Mesendoderm (in vitro differentiated cells): Measurements from ENCODE around the gene AFF2.

Experiments
- DNase-seq: peaks from one replicate; pipeline ENCODE4 v3.0.0; 2013
- H2AK5ac ChIP-seq: 2 replicates; pipeline ENCODE4 v1.6.1; 2013; ENCODE audit warnings: low read length, inconsistent platforms
- H2BK120ac ChIP-seq: 2 replicates; pipeline ENCODE4 v1.6.1; 2013; ENCODE audit warnings: low read depth, mild to moderate bottlenecking, low read length, moderate library complexity, mixed read lengths
- H2BK15ac ChIP-seq: replicated peaks from 2 replicates; pipeline ENCODE4 v1.6.1; 2013; ENCODE audit warnings: low read depth, mild to moderate bottlenecking, moderate library complexity
- H2BK5ac ChIP-seq: 2 replicates; pipeline ENCODE4 v1.6.1; 2013; ENCODE audit warnings: low read length, inconsistent platforms
- H3K18ac ChIP-seq: 2 replicates; pipeline ENCODE4 v1.6.1; 2013; ENCODE audit warnings: mild to moderate bottlenecking, low read length, mixed read lengths
- H3K23ac ChIP-seq: one replicate; pipeline ENCODE4 v1.6.1; 2013; ENCODE audit warnings: low read length
- H3K27ac ChIP-seq: 2 replicates; pipeline ENCODE4 v1.5.1; 2013; ENCODE audit warnings: low read depth, mild to moderate bottlenecking, inconsistent platforms, low read length, moderate library complexity
- H3K27me3 ChIP-seq: 2 replicates; pipeline ENCODE4 v1.6.1; 2013; ENCODE audit warnings: low read length, control low read depth, mild to moderate bottlenecking, inconsistent platforms; ENCODE audit not compliant: insufficient read depth, poor library complexity
- H3K36me3 ChIP-seq: 2 replicates; pipeline ENCODE4 v1.6.1; 2013; ENCODE audit warnings: low read length, inconsistent platforms; ENCODE audit not compliant: control insufficient read depth, insufficient read depth
- H3K4ac ChIP-seq: one replicate; pipeline ENCODE4 v1.6.1; 2013; ENCODE audit warnings: low read depth, mild to moderate bottlenecking, low read length, moderate library complexity
- H3K4me1 ChIP-seq: 2 replicates; pipeline ENCODE4 v1.6.1; 2013; ENCODE audit warnings: low read depth, low read length, inconsistent platforms; ENCODE audit not compliant: control insufficient read depth
- H3K4me2 ChIP-seq: 2 replicates; pipeline ENCODE4 v1.6.1; 2013; ENCODE audit warnings: low read length
- H3K4me3 ChIP-seq: 2 replicates; pipeline ENCODE4 v1.5.1; 2013; ENCODE audit warnings: mild to moderate bottlenecking, low read length
- H3K56ac ChIP-seq: one replicate; pipeline ENCODE4 v1.6.1; 2013; ENCODE audit warnings: low read length
- H3K79me1 ChIP-seq: 2 replicates; pipeline ENCODE4 v1.6.1; 2013; ENCODE audit warnings: low read length, inconsistent platforms
- H3K79me2 ChIP-seq: 2 replicates; pipeline ENCODE4 v1.6.1; 2013; ENCODE audit warnings: mild to moderate bottlenecking, low read length; ENCODE audit not compliant: control insufficient read depth, insufficient read depth
- H3K9ac ChIP-seq: 2 replicates; pipeline ENCODE4 v1.6.1; 2013; ENCODE audit warnings: low read length, inconsistent platforms
- H4K5ac ChIP-seq: one replicate; pipeline ENCODE4 v1.6.1; 2013; ENCODE audit warnings: low read length
- H4K8ac ChIP-seq: one replicate; pipeline ENCODE4 v1.6.1; 2013; ENCODE audit warnings: low read depth, mild to moderate bottlenecking, control low read depth, low read length, moderate library complexity
- WGBS: extraction: QIAGEN DNeasy Blood & Tissue Kit; methylation state at CpG from one replicate; pipeline ENCODE4 v1.1.7; 2013; ENCODE audit warnings: low lambda C conversion rate, missing lambda C conversion rate; ENCODE audit not compliant: insufficient coverage; ENCODE audit errors: extremely low coverage; 5-methylcytosine and 5-hydroxymethylcytosine counted together

AFF2 gene

DNA sequence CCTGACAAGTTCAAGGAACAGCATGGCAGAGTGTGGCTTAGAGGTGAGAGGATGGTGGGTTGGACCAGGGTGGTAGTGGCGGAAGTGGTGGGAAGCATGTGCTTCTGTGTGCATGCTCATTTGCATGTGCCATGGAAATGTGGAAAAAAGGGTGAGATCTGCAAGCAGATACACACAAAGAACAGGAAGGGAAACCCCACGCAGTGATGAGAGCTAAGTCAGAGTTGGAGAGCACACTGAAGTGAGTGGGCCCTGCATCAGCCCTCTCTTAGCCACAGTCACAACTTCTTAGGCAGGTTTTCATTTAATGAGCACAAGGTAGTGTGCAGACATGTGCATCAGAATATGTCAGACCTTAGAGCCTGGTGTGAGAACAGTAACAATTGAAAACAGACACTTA lies 483.8 kb downstream of the AFF2 start:
- no peak overlapping the region for H3K27ac ChIP-seq
- no peaks in the 10 kb centered on the region for H3K79me2 ChIP-seq
- no peak overlapping the region for H2BK120ac ChIP-seq
- H3K56ac ChIP-seq: no peak overlapping the region
- H3K9ac ChIP-seq: no peak overlapping the region
- no peak for DNase-seq
- H2BK15ac ChIP-seq: no peak overlapping the region
- H2BK5ac ChIP-seq: no peak overlapping the region
- H4K8ac ChIP-seq: no peak overlapping the region
- no peaks in the 10 kb centered on the region for H3K36me3 ChIP-seq
- H3K27me3 ChIP-seq: no peaks in the 10 kb centered on the region
- H3K18ac ChIP-seq: no peak overlapping the region
- no peaks in the 10 kb centered on the region for H3K4me1 ChIP-seq
- no peak overlapping the region for H3K23ac ChIP-seq
- no peak overlapping the region for H3K4me3 ChIP-seq
- H3K4me2 ChIP-seq: no peak overlapping the region
- WGBS: no CpG with 5 or more reads among the region's 2 CpGs
- no peak overlapping the region for H3K4ac ChIP-seq
- H2AK5ac ChIP-seq: no peak overlapping the region
- no peaks in the 10 kb centered on the region for H3K79me1 ChIP-seq
- no peak overlapping the region for H4K5ac ChIP-seq

DNA sequence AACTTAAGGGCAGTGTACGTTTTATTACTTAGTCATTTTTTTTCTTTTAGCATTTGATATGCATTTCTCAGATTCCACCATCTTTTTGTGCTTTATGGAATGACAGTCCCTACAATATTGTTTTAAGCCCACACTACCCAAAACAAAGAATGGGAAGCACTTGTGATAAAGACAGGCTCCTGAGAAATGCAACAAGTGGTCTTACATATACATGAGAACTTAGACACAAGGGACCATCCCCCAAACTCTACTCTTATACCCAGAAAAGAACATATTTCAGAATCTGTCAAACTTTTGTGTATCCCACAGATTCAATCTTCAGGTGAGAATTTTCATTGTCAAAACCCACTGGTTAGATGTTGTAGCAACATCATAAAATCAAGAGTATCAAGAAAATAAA lies 491.1 kb downstream of the AFF2 start:
- Histone ChIP-seq H2BK5ac (no peak overlapping the region), H3K56ac (no peak overlapping the region), H2BK15ac (no peak overlapping the region), H3K18ac (no peak overlapping the region), H4K5ac (no peak overlapping the region), H3K36me3 (no peaks in the 10 kb centered on the region), H3K4me1 (no peaks in the 10 kb centered on the region), H3K9ac (no peak overlapping the region), H3K27me3 (no peaks in the 10 kb centered on the region), H2AK5ac (no peak overlapping the region), H2BK120ac (no peak overlapping the region), H3K27ac (no peak overlapping the region), H3K4ac (no peak overlapping the region), H3K4me2 (no peak overlapping the region), H3K23ac (no peak overlapping the region), H3K79me1 (no peaks in the 10 kb centered on the region), H3K79me2 (no peaks in the 10 kb centered on the region), H4K8ac (no peak overlapping the region), H3K4me3 (no peak overlapping the region)
- DNase-seq: no peak
- no CpG with 5 or more reads among the region's 1 CpG for WGBS

DNA sequence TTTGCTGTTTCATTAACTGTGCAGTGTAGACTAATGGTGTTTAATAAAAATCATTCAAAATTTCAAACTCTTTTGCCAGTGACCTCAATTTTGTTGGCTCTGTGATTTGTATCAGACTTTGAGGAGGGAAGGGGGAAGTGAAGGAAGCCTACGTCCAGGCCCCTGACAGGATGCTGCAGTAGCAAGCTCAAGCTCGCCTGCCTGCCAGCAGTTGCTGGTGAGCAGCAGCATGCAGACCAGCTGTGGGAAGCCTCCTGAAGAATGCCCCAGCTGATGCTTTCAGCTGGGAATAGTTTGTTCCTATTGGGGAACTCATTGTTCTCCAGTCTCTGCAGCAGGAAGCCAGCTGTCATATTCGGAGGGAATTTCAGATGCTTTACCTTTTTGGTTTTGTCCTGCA lies 495.2 kb downstream of the AFF2 start:
- H2BK120ac ChIP-seq: no peak overlapping the region
- H3K23ac ChIP-seq: no peak overlapping the region
- no peak overlapping the region for H3K4me2 ChIP-seq
- H3K18ac ChIP-seq: no peak overlapping the region
- no peaks in the 10 kb centered on the region for H3K79me2 ChIP-seq
- no peak overlapping the region for H4K8ac ChIP-seq
- H2BK5ac ChIP-seq: no peak overlapping the region
- no peak overlapping the region for H4K5ac ChIP-seq
- H3K79me1 ChIP-seq: no peaks in the 10 kb centered on the region
- no peak overlapping the region for H2BK15ac ChIP-seq
- no peaks in the 10 kb centered on the region for H3K4me1 ChIP-seq
- no peak overlapping the region for H2AK5ac ChIP-seq
- H3K36me3 ChIP-seq: no peaks in the 10 kb centered on the region
- no peak overlapping the region for H3K56ac ChIP-seq
- H3K4ac ChIP-seq: no peak overlapping the region
- H3K27me3 ChIP-seq: no peaks in the 10 kb centered on the region
- no peak overlapping the region for H3K27ac ChIP-seq
- no CpG with 5 or more reads among the region's 3 CpGs for WGBS
- H3K4me3 ChIP-seq: no peak overlapping the region
- no peak for DNase-seq
- no peak overlapping the region for H3K9ac ChIP-seq

DNA sequence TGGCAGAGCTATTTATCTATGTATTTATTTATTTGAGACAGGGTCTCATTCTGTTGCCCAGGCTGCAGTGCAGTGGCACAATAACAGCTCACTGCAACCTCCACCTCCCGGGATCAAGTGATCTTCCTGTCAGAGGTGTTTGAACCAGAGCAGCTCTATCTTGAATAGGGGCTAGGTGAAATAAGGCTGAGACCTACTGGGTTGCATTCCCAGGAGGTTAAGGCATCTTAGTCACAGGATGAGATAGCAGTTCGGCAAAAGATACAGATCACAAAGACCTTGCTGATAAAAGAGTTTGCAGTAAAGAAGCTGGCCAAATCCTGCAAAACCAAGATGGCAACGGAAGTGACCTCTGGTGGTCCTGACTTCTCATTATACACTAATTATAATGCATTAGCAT lies 501.9 kb downstream of the AFF2 start:
- Histone ChIP-seq H3K9ac (no peak overlapping the region), H3K4me1 (no peaks in the 10 kb centered on the region), H3K56ac (no peak overlapping the region), H3K23ac (no peak overlapping the region), H2BK5ac (no peak overlapping the region), H3K27ac (no peak overlapping the region), H2BK120ac (no peak overlapping the region), H2BK15ac (no peak overlapping the region), H2AK5ac (no peak overlapping the region), H3K27me3 (no peaks in the 10 kb centered on the region), H4K8ac (no peak overlapping the region), H3K4me2 (no peak overlapping the region), H3K36me3 (no peaks in the 10 kb centered on the region), H3K18ac (no peak overlapping the region), H3K4me3 (no peak overlapping the region), H3K79me2 (no peaks in the 10 kb centered on the region), H3K79me1 (no peaks in the 10 kb centered on the region), H3K4ac (no peak overlapping the region), H4K5ac (no peak overlapping the region)
- peak; percentile 68 for DNase-seq
- no CpG with 5 or more reads among the region's 3 CpGs for WGBS

DNA sequence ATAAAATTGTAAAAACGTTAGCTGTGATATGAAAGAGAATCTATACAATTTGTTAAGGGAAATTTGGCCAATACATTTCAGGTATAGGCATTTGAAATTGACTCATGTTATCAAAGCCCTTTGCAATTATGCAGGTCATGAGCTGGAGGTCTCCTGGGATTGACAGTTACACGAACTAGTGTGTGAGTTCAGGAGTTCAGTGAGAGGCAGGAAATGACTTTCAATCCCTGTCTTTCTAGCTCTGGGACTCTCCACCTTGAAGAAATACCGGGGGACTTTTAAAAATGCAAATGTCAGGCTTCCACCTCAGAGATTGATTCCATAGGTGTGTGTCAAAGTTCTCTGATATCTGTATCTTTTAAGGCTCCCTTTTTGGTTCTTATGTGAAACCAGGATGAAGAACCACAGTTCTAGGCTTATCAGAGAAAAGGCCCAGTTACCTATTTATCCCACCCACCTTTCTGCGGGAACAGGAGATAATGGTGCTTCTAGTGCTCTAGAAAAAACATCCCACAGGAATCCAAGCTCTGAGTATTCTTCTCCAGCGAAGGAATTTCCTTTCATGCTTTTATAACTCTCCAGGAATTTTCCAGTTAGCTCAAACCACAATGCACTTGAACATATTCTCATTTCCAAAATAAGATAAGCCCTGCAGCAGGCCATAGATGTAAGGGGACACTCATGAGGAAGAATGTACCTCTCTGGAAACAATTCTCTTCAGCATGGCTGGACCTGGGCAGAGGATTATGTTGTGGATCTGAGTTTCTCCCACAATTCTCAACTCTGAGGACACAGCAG lies 503.6 kb downstream of the AFF2 start:
- H3K4me1 ChIP-seq: no peaks in the 10 kb centered on the region
- H3K27me3 ChIP-seq: no peaks in the 10 kb centered on the region
- H3K79me1 ChIP-seq: no peaks in the 10 kb centered on the region
- H3K27ac ChIP-seq: no peak overlapping the region
- H2BK15ac ChIP-seq: no peak overlapping the region
- DNase-seq: peak; percentile 2
- H4K8ac ChIP-seq: no peak overlapping the region
- no peak overlapping the region for H4K5ac ChIP-seq
- H2BK5ac ChIP-seq: no peak overlapping the region
- no CpG with 5 or more reads among the region's 5 CpGs for WGBS
- no peak overlapping the region for H2BK120ac ChIP-seq
- no peak overlapping the region for H3K56ac ChIP-seq
- no peaks in the 10 kb centered on the region for H3K79me2 ChIP-seq
- no peak overlapping the region for H3K4me2 ChIP-seq
- no peak overlapping the region for H3K23ac ChIP-seq
- no peak overlapping the region for H2AK5ac ChIP-seq
- no peak overlapping the region for H3K4me3 ChIP-seq
- H3K18ac ChIP-seq: no peak overlapping the region
- no peak overlapping the region for H3K9ac ChIP-seq
- no peaks in the 10 kb centered on the region for H3K36me3 ChIP-seq
- H3K4ac ChIP-seq: no peak overlapping the region

DNA sequence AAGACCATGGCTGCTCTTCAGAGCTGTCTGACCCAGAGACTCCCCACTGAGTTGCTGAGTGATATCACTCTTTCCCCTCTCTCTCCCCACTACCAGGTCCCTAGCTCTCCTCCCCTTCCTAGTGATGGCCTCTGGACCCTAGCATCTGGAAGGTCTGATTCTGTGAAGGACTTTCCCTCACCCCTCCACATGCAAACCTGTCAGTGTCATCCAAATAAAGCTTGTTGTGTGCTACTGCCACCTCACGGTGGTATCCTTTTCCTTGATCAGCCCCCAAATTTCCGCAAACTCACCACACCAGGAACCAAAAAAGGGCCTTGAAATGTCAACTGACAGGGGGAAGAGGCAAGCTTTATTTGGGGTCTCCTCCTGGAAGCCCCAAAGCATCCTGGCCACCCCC lies 504.5 kb downstream of the AFF2 start:
- H4K5ac ChIP-seq: no peak overlapping the region
- H2AK5ac ChIP-seq: no peak overlapping the region
- H3K4me1 ChIP-seq: no peaks in the 10 kb centered on the region
- no peaks in the 10 kb centered on the region for H3K79me1 ChIP-seq
- H3K4me3 ChIP-seq: no peak overlapping the region
- H4K8ac ChIP-seq: no peak overlapping the region
- H2BK5ac ChIP-seq: no peak overlapping the region
- WGBS: no CpG with 5 or more reads among the region's 2 CpGs
- H3K23ac ChIP-seq: no peak overlapping the region
- no peak overlapping the region for H3K4ac ChIP-seq
- no peak overlapping the region for H2BK15ac ChIP-seq
- H3K18ac ChIP-seq: no peak overlapping the region
- H3K79me2 ChIP-seq: no peaks in the 10 kb centered on the region
- H2BK120ac ChIP-seq: no peak overlapping the region
- H3K56ac ChIP-seq: no peak overlapping the region
- DNase-seq: peak; percentile 53
- no peaks in the 10 kb centered on the region for H3K27me3 ChIP-seq
- no peak overlapping the region for H3K9ac ChIP-seq
- no peak overlapping the region for H3K4me2 ChIP-seq
- H3K36me3 ChIP-seq: no peaks in the 10 kb centered on the region
- no peak overlapping the region for H3K27ac ChIP-seq
